GM19193 (cell line): ENCODE data around the gene CPN2.

Experiments
- POLR2A ChIP-seq: IDR thresholded peaks from 4 replicates; pipeline ENCODE4 v1.6.1; 2011; ENCODE audit not compliant: insufficient read depth, insufficient read length; ENCODE audit errors: extremely low read depth

The CPN2 gene, protein sequence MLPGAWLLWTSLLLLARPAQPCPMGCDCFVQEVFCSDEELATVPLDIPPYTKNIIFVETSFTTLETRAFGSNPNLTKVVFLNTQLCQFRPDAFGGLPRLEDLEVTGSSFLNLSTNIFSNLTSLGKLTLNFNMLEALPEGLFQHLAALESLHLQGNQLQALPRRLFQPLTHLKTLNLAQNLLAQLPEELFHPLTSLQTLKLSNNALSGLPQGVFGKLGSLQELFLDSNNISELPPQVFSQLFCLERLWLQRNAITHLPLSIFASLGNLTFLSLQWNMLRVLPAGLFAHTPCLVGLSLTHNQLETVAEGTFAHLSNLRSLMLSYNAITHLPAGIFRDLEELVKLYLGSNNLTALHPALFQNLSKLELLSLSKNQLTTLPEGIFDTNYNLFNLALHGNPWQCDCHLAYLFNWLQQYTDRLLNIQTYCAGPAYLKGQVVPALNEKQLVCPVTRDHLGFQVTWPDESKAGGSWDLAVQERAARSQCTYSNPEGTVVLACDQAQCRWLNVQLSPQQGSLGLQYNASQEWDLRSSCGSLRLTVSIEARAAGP

DNA sequence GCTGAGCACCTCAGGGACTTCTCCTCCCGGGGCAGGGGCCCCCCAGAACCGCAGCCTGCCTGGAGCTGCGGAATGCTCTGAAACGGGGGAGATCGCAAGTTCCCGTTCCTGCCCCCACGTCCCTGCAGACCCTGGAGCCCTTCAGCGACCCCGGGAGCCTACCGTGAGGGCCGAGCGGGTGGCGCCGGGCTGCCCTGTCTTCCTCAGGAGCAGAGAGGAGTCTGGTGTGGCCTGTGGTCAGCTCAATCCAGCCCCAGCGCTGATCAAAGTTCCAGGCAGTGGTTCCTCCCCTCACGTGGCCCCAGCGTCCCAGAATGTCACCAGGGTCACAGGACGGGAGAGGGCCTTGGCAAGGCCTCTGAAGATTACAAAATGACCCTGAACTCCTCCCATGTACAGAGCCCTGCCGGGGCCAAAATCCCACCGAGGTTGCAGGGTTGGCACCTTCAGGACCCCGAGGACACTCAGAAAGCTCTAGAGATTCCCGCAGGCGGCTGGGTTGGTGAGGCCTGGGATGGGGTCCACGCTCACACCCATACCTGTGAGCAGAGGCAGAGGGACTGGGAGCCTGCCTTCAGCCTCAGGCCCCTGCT lies at the start of gene CPN2:
TSS of gene CPN2 (minus strand) at position 249 of the 593 bp plus-strand sequence. CDS start 8,626 bp downstream, outside the sequence.
- TF ChIP-seq POLR2A: no peak

DNA sequence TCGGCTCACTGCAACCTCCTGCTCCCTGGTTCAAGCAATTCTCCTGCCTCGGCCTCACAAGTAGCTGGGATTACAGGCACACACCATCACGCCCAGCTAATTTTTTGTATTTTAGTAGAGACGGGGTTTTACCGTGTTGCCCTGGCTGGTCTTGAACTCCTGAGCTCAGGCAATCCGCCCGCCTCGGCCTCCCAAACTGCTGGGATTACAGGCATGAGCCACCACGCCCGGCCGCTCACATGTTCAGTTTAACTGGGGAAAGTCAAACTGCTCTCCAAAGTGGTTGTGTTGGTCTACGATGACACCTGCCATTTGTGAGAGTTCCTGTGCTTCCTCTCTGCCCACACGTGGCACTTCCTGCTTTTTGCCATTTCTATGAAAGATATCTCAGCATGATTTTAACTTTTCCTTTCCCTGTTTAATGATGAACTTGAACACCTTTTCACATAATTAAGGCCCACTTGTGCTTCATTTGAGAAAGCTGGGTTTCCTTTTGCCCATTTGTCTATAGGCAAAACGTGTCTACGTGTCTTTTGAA lies 48.8 kb upstream of the CPN2 start:
- no peak for TF ChIP-seq POLR2A

DNA sequence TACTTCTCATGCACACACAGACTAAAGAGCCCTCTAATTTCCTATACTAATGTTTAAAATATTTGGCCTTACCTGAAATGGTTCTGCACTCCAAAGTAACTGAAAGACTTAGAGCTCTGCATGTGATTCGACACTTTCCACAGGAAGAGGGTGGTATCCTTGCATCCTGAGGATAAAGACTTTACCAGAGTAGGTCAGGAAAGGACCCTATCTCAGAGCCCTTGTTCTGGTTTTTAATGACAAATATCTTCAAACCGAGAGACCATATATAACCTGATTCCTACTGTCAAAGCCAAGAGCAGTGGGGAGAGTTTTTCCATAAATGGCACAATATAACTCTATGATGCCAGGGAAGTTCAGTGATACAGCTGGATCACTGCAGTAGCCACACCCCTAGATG lies 48.0 kb upstream of the CPN2 start, which contains the start of gene GP5:
TSS of gene GP5 (minus strand) at position 101 of the 400 bp plus-strand sequence. CDS start 984 bp downstream, outside the sequence.
- no peak for TF ChIP-seq POLR2A

DNA sequence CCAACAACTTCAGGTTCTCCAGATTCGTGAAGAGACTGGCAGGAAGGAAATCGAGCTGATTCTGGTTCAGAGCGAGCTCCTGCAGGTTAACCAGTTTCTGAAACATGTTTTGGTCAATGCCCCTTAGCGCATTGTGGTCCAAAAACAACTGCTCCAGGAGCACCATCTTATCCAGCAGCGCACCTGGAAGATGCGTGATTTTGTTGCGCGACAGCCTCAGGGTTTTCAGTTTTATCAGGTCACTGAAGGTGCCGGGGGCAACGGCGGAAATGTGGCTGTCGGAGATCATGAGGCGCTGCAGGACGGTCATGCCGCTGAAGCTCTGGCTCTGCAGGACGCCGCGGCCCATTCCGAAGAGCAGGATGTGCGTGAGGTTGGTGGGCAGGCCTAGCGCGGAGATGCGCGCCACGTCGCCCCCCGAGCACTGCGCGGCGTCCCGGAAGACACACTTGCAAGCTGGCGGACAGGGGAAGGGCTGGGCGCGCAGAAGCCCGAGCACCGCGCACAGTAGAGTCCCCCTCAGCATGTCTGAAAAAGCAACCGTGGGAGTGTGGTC lies 46.7 kb upstream of the CPN2 start:
- TF ChIP-seq POLR2A: no peak

DNA sequence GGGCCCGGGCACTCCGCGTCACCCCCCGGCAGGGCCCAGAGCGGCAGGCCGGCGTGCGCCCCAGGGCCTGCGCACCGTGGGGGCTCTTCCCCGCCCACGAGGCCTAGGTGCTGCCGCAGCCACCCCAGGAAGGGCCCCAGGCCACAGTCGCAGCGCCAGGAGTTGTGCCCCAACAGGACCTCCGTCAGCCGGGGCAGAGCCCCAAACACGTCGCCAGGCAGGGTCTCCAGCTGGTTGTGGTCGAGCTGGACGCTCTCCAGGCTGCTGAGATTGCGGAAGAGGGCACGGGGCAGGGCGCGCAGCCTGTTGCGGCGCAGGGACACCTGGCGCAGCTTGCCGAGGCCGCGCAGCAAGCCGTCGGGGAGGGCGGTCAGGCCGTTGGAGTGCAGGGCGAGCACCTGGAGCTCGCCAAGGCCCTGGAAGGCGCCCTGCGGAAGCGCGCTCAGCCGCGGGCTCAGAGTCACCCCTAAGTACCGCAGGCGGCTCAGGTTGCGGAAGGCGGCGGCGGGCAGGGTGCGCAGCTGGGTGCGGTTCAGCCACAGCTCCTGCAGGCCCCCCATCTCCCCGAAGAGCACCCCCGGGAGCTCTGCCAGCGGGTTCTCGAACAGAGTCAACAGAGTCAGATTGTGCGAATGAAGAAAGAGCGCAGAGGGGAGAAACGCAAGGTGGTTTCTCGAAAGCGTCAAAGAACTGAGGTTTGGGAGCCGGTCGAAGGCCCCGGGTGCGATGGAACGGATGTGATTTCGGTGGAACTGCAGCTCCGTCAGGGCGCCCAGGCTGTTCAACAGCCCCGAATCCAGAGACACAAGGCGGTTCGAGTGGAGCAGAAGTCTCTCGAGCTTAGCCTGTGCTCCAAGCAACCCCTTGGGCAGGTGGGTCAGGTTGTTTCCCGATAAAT lies 46.0 kb upstream of the CPN2 start:
- no peak for TF ChIP-seq POLR2A

DNA sequence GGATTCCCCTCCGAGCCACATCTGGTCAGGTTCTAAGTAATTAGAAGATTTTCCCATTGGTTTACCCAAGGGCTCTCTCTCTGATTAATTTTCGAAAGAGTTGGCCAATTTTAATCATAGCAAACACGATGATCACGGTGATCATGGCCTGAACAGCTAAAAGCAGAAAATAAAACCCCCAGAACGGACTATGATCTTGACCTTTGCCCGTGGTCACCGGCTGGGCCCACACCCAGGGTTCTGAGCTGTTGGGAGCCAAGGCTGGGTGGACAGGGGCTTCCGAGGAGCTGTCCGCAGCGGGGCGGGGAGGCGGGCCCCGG lies 45.4 kb upstream of the CPN2 start:
- TF ChIP-seq POLR2A: no peak

DNA sequence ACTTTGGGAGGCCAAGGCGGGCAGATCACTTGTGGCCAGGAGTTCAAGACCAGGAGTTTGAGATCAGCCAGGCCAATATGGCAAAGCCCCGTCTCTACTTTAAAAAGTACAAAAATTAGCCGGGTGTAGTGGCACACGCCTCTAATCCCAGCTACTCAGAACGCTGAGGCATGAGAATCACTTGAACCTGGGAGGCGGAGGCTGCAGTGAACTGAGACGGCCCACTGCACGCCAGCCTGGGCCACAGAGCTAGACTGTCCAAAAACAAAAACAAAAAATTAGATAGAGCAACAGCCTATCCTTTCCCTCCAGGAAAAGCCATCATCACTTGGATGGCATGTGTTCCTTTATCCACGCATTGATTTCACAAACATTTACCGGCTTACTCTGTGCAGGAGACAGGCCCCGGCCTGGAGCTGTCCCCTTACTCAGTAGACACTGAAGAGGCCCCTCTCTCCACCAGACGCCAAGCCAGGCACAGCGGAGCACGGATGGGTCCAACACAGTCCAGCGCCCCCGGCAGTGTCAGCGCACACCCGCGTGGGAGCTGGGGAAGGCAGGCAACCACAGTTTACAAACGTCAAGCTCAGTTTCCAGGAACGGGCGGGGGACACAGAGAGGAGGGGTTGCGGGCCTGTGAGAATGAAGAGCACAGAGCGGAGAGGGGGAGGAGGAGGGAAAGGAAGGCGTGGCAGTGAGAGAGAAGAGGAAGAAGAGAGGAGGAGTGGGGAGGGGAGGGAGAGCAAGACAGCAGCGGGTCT lies 44.8 kb upstream of the CPN2 start:
- TF ChIP-seq POLR2A: no peak

DNA sequence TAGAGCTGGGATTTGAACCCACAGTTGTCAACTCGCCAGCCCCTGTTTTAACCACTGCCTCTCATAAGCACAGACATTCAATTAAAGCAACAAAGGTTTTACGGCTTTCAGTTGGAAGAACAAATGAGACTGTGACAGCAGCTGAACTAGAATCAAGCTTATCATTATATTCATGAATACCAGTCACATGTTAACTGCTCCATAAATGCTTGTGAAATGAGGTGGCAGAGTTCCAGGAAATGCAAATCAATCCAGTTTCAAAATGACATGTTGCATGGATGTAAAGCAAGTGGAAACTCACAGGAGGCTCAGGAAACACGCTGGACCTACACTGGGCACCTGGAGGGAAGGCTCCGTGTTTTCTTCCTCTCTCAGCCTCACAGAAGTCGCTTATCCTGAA lies 44.1 kb upstream of the CPN2 start:
- no peak for TF ChIP-seq POLR2A

DNA sequence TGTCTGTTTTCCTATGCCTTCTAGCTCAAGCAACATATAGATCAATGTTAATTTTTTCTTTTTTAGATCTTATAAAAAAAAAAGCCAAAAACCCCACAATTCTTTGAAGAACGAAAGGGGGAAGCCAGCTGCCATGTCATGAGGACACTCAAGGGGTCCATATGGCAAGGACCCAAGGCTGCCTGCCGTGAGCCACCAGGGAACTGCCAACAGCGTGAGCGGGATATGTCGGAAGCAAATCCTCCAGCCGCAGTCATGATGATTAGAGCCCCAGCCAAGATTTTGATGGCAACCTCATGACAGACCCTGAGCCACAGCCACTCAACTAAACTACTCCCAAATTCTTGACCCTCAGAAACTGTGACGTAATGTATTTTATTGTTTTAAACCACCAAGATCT lies 41.4 kb upstream of the CPN2 start:
- no peak for TF ChIP-seq POLR2A

DNA sequence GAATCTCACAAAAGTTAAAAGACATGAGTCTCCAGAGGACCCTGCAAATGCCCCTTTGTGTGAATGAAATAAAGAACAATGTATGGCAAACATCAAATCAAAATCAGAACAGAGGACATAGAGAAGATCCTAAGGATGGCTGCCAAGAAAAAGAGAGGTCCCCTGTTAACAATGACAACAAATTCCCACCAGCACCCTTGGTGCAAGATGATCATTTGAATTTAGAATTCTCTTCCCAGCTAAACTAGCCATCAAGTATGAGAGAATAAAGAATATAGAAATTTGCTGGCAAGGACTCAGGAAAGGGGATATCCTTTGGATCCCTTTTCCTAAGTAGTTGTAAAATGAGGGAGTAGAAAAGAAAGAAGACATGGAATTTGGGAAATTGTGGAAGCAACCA lies 39.7 kb upstream of the CPN2 start:
- no peak for TF ChIP-seq POLR2A

DNA sequence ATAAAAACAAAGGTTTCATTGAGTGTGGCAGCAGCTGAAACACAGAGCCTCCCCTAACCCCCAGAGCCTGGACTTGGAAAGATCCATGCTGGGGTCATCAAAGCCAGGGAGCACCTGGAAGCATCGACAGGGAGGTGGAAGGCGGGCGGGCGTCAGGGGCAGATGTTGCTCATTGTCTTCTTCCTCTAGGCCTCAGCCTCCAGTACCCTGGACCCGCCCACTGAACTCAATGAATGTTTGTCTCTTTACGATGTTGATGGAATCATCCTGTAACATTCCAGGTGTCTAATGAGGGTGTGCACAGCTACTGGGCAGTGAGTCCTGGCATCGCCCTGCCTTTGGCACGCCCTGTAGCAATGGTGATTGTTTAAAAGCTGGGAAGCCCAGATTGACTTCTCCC lies 38.1 kb upstream of the CPN2 start:
- TF ChIP-seq POLR2A: no peak

DNA sequence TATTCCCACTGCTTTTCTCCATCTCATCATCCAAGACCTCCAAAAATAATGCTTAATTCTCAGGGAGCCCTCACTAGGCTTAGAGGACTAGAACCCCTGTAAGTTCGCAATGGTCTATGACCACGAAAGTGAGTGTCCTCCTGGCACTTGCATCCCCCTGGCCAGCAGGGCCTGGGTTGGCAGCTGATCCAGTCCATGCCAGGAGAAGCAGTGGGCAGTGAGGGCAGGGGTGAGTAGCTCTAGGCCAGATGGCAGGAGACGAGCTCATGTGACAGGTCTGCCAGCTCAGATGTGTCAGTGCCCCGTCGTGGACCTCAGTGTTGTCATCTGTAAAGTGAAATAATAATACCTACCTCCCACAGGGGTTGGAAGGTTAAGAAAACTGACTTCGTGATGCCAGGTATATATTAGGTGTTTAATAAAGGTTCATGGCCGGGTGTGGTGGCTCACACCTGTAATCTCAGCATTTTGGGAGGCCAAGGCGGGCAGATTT lies 36.8 kb upstream of the CPN2 start:
- TF ChIP-seq POLR2A: no peak

DNA sequence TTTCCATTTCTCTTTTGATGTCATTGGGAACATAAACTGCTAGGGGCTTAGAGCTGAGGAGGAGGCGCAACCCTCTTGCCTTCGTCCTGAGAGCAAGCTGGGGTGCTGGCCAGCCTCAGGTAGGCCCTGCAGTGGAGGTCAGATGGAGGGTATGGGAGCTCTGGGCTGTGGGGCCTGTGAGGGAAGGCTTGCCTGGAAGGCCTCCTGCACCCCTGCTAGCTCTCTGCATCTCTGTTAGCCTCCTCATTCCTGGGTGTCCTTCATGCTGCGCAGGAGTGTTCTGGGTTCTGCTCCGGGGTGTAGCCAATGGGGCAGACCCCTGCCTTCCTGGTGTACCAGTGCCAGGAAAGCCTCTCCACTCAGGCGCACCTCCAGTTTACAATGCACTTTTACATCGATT lies 36.1 kb upstream of the CPN2 start:
- no peak for TF ChIP-seq POLR2A

DNA sequence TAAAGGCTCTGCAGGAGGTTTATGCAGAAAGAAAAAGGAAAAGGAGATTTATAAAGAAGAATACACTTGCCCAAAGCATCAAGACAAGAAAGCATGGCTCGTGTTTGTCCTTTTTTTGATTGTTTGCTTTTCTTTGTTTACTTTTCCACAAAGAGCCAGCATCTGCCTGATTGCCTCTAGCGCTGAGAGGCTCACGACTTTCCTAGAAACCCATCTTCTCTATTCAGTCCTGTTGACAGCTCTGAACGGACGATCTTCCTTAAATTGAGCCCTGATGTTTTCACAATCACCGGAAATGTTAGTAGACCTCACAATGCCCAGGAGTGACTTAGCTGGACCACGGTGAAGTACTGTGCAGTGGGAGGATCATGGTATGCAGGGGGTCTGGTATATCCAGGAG lies 35.5 kb upstream of the CPN2 start:
- TF ChIP-seq POLR2A: no peak

DNA sequence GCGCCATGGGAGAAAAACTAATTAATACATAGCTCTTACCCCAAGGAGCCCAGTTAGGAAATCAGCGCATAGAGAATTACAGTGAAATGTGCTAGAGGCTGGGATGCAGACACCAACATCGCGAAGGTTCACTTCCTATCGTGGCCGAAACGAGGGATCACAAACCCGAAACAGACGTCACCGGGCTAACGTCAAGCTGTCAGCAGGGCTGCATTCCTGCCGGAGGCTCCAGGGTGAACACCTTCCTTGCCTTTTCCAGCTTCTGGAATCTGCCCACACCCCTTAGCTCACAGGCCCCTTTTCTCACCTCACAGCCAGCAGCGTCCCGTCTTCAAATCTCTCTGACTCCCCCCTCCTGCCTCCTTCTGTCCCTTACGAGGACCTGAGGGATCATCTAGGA lies 34.9 kb upstream of the CPN2 start:
- TF ChIP-seq POLR2A: no peak

DNA sequence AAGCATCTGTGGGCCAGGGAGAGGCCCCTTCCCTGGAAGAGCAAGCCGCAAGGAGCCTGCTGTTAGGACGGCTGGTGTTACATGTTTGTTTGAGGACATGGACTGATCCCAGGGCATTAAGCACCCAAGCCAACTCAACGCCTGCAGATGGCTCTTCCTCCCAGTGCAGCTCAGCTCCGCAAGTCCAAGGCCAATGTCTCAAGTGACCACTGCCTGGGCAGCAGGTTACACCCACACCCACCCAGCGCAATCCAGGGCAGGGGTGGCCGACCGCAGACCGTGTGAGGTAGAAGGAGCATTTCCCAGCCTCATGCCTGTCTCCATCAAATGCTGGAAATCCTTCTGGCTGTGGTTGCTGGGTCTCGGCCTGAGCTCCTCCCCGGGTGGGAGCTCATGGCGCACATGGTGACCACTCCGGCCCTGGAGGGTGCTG lies 33.5 kb upstream of the CPN2 start:
- no peak for TF ChIP-seq POLR2A
